GM21360 (cell line): ENCODE results near the gene C15orf61.

ENCODE experiments used
- ATAC-seq: cut with Tn5 transposase; IDR thresholded peaks from one replicate; pipeline ENCODE4 v1.9.1; 2021; ENCODE audit warnings: mild to moderate bottlenecking, moderate library complexity; ENCODE audit not compliant: unreplicated experiment

Gene C15orf61

DNA sequence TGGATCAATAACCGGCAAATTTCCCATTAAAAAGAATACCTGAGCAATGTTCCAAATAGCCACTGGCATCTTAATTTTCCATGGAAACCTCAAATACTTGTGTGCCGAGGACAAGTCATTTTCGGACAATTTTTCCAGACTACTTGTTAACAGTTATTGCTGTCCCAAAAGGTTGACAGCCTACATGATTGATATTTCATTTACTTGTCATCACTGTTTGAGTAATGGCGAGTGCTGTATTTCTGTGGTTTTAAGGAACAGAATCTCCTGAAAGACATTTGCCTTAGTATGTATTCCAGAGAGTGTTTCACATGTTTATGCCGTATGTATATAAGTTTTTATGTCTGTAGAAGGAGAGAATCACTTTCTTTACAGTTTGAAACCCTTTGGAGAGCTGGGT lies 58.2 kb downstream of the C15orf61 start:
- ATAC-seq: no peak
